Omental fat pad (tissue), 4 donors: ENCODE results near the gene PEX5. TPM values are rescaled to one million over a fixed set of nuclear protein-coding genes. Genes with fewer than 3 reads are reported as not detected.

ENCODE experiments used
- ATAC-seq: fragments of 150-250 bp; one replicate; pipeline ENCODE4 v1.9.1; 2016; ENCODE audit warnings: mild to moderate bottlenecking, moderate library complexity; ENCODE audit not compliant: low FRiP score
- DNase-seq: peaks from one replicate; pipeline ENCODE4 v3.0.0-alpha.2; 2019; ENCODE audit warnings: low spot score
- CTCF ChIP-seq, 3 donors: fragments of 450-650 bp; IDR thresholded peaks; one replicate each; pipeline ENCODE4 v1.5.1; 2016 to 2017; ENCODE audit warnings: antibody characterized with exemption in 3 of 3, mild to moderate bottlenecking in 3 of 3, moderate library complexity in 2 of 3
- total RNA-seq, 4 donors: library from RNA; depleted of rRNA; stranded (reverse); fragments of >200 nt; gene quantifications; one replicate each; pipeline ENCODE4 v1.1.0, GENCODE V29; 2016

PEX5 gene
- total RNA-seq, 4 donors from 2014 or later: 33.1 to 116 (median 91.6) TPM

GRCh38 chr12:7160183-7160582 is 29.3 kb upstream of the PEX5 start:
- DNase-seq: no peak
- no peak for TF ChIP-seq CTCF (IDR thresholded peaks at IDR 0.05)

GRCh38 chr12:7161327-7161726 is 28.2 kb upstream of the PEX5 start:
- ATAC-seq (no peak), DNase-seq (no peak)
- TF ChIP-seq CTCF (IDR thresholded peaks at IDR 0.05): no peak

More at GRCh38 chr12:7160183-7160582, 29.3 kb upstream of the PEX5 start:
- no peak for ATAC-seq

GRCh38 chr12:7161811-7162210 is 27.7 kb upstream of the PEX5 start:
- no peak for DNase-seq

GRCh38 chr12:7162691-7163114 is 26.8 kb upstream of the PEX5 start:
- no peak for TF ChIP-seq CTCF (IDR thresholded peaks at IDR 0.05)
- DNase-seq: no peak
- ATAC-seq: peak; percentile 67

More at GRCh38 chr12:7161811-7162210, 27.7 kb upstream of the PEX5 start:
- TF ChIP-seq CTCF (IDR thresholded peaks at IDR 0.05): no peak
- peak; percentile 91 for ATAC-seq

- no peak for TF ChIP-seq CTCF (IDR thresholded peaks at IDR 0.05)
- no peak for ATAC-seq
- DNase-seq: no peak
Observed at GRCh38 chr12:7169951-7170350, 19.5 kb upstream of the PEX5 start.

- no peak for ATAC-seq
- TF ChIP-seq CTCF (IDR thresholded peaks at IDR 0.05): no peak
- DNase-seq: no peak
Observed at GRCh38 chr12:7171854-7172253, 17.6 kb upstream of the PEX5 start.

GRCh38 chr12:7175493-7175892 is 14.0 kb upstream of the PEX5 start:
- no peak for DNase-seq
- TF ChIP-seq CTCF (IDR thresholded peaks at IDR 0.05): no peak
- ATAC-seq: peak; percentile 32
